ENCODE measurements around the gene PCED1A.

PCED1A gene

DNA sequence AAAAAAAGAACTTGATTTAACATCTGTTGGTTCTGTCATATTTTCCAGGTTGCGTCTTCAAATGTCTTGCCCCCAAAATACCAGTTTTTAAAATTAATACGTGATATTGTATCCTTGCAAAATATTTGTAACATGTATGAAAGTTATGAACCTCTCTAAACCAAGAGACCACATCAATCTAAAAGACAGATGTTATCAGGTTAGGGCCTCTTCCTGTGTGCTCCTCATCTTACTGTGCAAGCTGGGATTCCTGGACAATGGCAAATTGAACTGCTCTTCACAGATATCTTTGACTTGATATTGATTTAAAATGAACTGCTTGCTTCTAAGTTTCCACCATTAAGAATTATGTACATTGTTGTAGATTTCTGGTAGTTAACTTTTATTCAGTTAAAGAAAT is 14.7 kb downstream of the PCED1A start:
- TF ChIP-seq CTCF (IDR thresholded peaks at IDR 0.05) = no peak
- Histone ChIP-seq H3K27ac (no peak overlapping the region), H3K9me3 (no peaks in the 10 kb centered on the region), H3K36me3 (no peaks in the 10 kb centered on the region), H3K27me3 (peaks cover 64% of the 10 kb centered on the region), H3K4me3 (ENCODE audit: low read depth in 1 of 2, low read length in 1 of 2) (no peak overlapping the region), H3K4me1 (ENCODE audit: control insufficient read depth in 1 of 2, insufficient read depth in 1 of 2, low read depth in 1 of 2, low read length in 1 of 2) (no peaks in the 10 kb centered on the region)

DNA sequence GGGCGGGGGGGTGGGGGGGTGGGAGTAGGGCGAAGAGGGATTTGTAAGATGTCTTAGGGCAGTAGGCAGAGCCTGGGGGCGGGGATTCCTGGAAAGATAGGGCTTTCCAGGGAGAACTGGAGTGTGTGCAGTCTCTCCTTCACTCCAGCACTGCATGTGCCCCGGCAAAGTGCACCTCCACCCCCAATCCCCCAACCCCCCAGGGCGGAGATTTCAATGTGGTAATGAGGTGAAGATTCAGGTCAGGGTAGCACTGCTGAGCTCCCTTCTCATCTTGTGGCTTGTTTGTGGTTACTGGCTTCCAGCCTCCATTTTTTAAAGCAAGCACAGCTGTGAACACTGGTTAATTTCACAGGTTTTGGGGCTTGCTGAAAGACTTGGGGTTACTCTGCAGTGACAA is 18.4 kb downstream of the PCED1A start:
- Histone ChIP-seq H3K36me3 (no peaks in the 10 kb centered on the region), H3K27me3 (peaks cover 55% of the 10 kb centered on the region), H3K9me3 (no peaks in the 10 kb centered on the region), H3K4me1 (ENCODE audit: control insufficient read depth in 1 of 2, insufficient read depth in 1 of 2, low read depth in 1 of 2, low read length in 1 of 2) (no peaks in the 10 kb centered on the region), H3K27ac (no peak overlapping the region), H3K4me3 (ENCODE audit: low read depth in 1 of 2, low read length in 1 of 2) (no peak overlapping the region)
- no peak for TF ChIP-seq CTCF (IDR thresholded peaks at IDR 0.05)

GRCh38 chr20:2820896-2821869 is 19.3 kb downstream of the PCED1A start:
- Histone ChIP-seq H3K4me1 (ENCODE audit: control insufficient read depth in 1 of 2, insufficient read depth in 1 of 2, low read depth in 1 of 2, low read length in 1 of 2) (no peaks in the 10 kb centered on the region), H3K27me3 (peaks cover 47% of the 10 kb centered on the region), H3K9me3 (no peaks in the 10 kb centered on the region), H3K36me3 (no peaks in the 10 kb centered on the region), H3K4me3 (ENCODE audit: low read depth in 1 of 2, low read length in 1 of 2) (no peak overlapping the region), H3K27ac (no peak overlapping the region)
- no peak for TF ChIP-seq CTCF (IDR thresholded peaks at IDR 0.05)

DNA sequence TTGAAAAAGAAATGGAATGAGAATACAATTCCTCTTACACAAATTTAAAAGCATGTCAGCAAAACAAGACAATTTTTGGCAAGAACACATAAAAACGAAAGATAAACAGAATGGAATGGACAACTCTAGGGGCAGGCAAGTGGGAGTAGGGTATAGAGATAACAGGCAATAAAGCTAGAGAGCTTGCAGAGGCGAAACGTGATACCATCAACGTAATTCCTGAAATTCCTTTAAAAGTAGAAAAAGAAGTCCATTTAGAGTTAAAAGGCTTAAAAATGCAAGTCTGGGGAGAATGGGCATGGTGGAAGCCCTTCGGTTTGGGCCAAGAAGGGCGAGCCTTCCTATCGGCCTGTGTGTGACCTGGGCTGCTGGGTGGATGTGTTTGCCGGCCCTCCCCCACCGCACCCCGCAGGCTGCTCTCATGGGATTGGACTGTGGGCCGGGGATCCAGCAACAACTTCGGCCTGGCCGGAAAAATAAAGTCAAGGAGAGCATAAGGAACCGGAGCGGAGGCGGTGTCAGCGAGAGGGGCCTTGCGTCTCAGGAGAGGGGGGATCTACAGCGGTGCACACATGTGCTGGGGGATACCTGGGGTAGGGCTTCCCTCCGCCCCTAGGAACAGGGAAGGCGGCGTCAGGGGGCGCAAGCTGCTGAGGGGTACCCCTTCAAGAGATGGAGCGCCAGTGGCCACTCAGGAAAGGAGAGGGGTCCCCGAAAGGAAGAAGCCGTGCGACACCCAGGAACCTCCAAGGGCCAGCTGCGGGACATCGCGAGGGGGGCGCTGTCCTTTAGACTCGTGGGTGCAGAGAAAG is 20.2 kb downstream of the PCED1A start:
- no peaks in the 10 kb centered on the region for H3K36me3 ChIP-seq
- no peak overlapping the region for H3K4me3 ChIP-seq (ENCODE audit: low read depth in 1 of 2, low read length in 1 of 2)
- no peak overlapping the region for H3K27ac ChIP-seq
- peaks cover 40% of the 10 kb centered on the region for H3K27me3 ChIP-seq
- no peak for TF ChIP-seq CTCF (IDR thresholded peaks at IDR 0.05)
- no peaks in the 10 kb centered on the region for H3K9me3 ChIP-seq
- no peaks in the 10 kb centered on the region for H3K4me1 ChIP-seq (ENCODE audit: control insufficient read depth in 1 of 2, insufficient read depth in 1 of 2, low read depth in 1 of 2, low read length in 1 of 2)

DNA sequence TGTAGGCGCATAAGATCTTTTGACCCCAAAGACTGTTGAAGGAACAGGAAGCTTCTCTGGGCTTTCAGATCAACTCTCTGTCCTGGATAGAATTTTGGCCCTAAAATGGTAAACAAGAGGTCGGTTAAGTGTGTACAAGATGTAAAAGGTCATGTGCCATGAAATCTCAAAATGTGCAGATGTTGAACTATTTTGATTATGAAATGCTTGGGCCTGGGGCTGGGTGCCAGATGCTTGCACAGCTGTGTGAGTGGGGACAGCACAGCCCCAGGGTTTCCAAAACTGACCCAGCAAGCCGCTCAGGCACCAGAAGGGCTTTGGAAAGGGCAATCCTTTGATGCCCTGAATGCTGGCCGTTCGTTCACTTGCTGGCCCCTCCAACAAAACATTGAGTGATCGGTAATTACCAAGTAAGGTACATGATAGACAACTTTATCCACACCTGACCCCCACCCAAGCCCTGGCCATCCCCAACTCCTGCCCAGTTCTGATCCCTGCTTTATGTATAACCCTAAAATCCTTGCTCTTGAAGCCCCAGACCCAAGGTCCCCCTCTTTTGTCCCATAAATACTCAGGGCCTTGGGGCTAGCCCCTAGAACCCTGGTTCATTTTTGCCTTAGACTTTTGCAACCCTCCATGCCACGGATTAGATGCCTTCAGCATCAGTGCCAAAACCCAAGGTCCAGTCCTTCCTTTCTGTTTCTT is 22.4 kb downstream of the PCED1A start:
- Histone ChIP-seq H3K27ac (no peak overlapping the region), H3K4me3 (ENCODE audit: low read depth in 1 of 2, low read length in 1 of 2) (no peak overlapping the region), H3K9me3 (no peaks in the 10 kb centered on the region), H3K36me3 (no peaks in the 10 kb centered on the region), H3K27me3 (peaks cover 47% of the 10 kb centered on the region), H3K4me1 (ENCODE audit: control insufficient read depth in 1 of 2, insufficient read depth in 1 of 2, low read depth in 1 of 2, low read length in 1 of 2) (no peaks in the 10 kb centered on the region)
- TF ChIP-seq CTCF (IDR thresholded peaks at IDR 0.05) = no peak
